ENCODE data around the gene DSE.

The DSE gene

GRCh38 chr6:116386581-116387299 is 16.0 kb downstream of the DSE start:
- DNase-seq, result no peak

DNA sequence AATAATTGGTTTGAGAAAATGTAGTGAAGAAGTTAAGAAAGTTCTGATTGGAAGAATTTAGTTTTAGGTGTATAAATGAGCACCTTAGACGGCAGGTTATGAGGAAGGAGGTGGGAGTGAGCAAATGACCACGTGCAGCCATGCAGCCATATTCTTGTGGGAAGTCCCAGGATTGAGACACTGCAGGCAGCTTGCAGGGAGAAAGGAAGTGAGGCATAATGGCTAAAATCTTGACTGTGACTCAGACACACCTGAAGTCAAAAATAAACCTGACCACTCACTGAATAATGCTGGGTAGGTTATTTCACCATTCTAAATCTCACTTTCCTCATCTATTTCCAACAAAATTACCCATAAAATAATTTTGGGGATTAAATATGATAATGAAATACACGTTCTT is 16.6 kb downstream of the DSE start:
- no peak for DNase-seq

DNA sequence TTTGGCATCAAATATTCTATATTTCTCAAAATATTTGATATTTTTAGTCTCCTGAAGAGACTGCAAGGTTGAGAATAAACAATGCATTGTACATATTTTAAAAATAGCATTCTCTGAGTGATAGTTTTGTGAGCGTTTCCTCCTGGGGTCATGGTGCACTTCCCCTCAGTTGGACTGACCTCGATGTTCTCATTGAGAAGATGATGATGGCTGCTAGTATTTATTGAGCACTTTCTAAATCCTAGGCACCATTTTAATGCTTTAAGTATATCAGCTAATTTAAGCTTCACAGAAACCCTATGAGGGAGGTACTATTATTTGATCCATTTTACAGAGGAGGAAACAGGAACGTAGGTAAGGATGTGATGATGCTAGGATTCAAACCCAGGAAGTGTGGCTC is 18.2 kb downstream of the DSE start:
- DNase-seq, result no peak

DNA sequence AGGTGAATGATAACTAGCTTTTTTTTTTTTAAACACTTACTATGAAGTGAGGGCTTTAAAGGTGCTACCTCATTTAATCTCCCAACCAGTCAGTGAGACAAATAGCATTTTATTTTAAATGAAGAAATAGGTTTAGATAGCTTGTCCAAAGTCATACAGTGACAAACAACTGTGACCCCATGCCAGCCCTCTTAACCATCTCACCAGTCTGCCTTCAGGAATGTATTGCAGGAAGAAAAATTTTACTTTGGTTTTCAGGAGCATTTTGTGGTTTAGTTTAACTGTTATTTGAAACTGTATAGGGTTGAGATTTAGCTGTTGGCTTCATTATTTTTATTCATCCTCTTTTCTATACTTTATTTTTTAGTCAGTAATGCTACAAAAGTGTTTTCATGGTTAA is 18.6 kb downstream of the DSE start:
- DNase-seq, result no peak

DNA sequence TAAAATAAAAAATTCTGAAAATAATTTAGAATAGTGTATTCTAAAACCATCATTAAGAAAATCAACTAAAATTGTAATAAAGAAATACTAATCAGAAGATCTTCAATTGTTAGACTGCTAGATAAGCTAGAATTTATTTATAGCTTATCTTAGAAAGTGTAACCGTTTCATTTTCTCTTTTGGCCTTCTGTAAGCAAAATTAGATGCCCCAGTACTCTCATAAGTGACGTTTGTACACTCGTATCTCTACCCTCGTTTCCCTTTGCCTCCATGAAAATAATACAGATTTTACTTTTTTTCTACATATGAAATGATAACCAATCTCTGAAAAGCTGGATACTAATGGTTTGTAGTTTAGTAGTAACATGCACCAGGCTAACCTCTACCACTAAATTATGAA is 19.8 kb downstream of the DSE start:
- DNase-seq, result no peak

- no peak for DNase-seq
Measured at GRCh38 chr6:116392132-116393013, 21.6 kb downstream of the DSE start.

DNA sequence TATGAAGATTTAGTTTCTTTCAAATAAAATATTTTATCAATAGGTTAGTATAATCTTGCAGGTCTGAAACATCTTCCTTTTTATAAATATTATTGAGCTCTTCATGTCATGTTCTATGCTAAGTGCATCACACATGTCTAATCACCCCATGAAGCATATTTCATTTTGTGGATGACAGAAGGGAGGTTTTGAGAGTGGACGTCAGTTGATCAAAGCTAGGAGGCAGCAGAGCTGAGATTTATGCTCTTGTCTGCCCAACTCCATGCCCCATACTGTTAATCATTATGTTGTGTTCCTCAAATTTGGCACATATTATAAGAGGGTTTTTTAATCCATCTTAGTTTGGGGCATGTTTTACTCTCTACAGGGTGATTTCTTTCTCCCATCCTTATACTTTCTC is 22.7 kb downstream of the DSE start:
- DNase-seq, result no peak

GRCh38 chr6:116395647-116396046 is 24.9 kb downstream of the DSE start:
- DNase-seq, result no peak

DNA sequence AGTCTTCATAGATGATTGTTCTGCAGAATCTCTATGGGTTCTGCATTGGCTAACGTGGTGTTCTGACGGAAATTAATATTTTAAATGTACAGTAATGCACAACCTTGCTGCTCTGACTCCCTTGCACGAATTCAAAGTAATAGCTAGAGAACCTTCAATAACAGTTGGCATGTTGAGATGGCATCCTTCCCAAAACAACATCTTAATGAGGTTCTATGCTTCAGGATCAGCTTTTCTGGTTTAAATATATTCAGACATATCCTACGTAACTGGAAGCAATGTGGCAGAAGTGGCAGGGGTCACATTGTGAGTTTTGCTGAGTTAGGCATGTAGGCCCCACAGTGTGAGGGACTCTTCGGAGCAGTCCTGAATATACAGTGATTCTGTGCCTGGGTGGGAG is 25.7 kb downstream of the DSE start:
- DNase-seq, result no peak

- no peak for DNase-seq
Measured at GRCh38 chr6:116397914-116398313, 27.2 kb downstream of the DSE start.

DNA sequence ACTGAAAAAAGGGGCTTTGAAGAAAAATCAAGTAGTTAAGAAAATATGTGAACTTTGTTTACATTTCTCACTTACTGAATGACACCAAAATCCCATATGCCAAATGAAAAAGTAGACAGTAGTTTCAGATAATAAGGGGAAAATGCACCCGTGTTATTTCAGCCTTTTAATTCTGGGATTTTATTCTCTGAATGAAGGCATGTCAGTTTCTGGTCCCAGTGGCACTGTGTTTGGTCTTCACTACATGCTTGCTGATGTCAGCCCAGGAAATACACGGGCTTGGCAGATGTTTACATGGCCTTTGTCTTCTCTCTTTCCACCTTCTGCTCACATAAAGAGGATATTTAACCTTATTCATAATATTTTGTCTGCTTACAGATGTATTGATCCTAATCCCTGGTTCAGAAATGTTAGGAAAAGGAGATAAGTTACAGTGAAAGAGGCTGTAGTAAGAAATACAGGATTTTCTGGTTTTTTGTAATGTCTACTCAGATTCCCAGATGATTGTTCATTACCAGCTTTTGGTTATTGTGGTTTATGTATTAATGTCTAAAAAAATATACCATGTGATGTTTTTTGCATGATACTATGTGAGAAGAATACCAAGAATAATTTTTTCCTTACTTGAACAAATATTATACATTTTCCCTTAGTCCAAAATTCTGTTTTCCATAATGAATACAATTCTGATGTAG is 27.7 kb downstream of the DSE start:
- no peak for DNase-seq

GRCh38 chr6:116399287-116399686 is 28.5 kb downstream of the DSE start:
- no peak for DNase-seq

DNA sequence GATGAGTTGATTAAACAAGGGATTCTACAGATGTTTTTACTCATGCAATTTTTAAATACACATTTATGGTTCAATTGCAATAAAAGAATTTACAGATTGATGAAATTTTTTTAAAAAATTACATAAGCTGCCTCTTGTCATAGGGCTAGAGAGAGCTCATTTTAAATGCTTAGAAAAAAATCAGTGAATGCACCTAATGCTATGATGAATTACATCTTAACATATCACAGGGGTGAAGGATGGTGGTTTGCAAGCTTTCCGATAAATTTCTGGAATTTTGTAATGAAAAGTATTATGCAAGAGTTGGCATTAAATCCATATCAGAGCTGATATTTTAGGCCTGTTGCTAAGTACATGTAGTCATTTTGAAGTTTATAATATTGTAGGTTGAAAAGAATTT is 29.6 kb downstream of the DSE start:
- no peak for DNase-seq

GRCh38 chr6:116402108-116402937 is 31.6 kb downstream of the DSE start:
- DNase-seq, result no peak

GRCh38 chr6:116403205-116403604 is 32.5 kb downstream of the DSE start:
- no peak for DNase-seq

DNA sequence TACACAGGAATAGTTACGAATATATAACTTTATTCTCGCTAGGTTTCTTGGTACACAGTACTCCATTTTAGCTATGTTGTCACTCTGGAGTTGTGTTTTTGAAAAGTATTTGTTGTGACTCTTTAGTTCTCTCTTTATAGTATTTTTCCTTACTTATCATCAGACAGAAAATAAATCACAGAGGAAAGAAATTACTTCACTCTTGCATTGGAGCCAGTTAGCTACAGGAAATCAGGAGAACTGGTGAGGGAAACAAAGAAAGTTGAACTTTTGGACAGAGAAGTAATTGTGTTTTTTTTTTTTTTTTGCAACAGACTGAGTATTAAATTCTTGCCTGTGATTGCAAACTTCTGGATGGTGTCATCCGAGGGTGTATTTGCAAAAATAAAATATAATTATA is 33.9 kb downstream of the DSE start:
- no peak for DNase-seq

- peak in 2 of 56 donors; percentile 8 to 20 for DNase-seq
Measured at GRCh38 chr6:116405138-116405537, 34.4 kb downstream of the DSE start.

DNA sequence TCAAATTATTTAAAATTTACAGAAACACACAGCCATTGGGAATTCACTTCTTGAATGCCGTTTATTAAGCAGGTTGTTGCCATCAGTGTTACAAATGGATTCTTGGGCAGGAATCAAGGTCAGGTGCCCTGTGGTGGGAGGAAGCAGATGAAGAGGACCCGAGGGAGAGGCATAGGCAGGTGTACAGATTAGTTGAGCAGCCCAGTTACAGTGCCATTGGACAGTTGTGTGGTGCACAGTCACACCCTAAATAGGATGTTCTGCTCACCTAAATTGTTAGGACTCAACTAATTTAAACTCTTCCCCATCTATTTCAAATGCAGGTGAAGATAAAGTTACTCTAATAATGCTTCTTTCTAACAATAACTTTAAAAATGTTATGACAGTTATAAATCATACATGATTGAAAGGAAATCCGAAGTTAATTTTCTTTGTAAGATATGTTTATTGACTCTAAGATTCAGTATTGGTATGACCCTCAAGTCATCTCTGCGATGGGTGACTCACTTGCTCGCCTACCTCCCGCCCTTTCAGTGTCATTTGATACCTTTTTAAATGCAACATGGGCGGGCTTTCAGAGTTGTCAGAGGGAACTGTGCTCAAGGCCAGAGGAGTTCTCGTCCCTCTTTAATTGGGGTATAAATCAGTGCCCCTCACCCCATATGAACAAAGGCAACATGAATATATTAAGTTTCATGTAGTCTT is 35.1 kb downstream of the DSE start:
- DNase-seq, result no peak

DNA sequence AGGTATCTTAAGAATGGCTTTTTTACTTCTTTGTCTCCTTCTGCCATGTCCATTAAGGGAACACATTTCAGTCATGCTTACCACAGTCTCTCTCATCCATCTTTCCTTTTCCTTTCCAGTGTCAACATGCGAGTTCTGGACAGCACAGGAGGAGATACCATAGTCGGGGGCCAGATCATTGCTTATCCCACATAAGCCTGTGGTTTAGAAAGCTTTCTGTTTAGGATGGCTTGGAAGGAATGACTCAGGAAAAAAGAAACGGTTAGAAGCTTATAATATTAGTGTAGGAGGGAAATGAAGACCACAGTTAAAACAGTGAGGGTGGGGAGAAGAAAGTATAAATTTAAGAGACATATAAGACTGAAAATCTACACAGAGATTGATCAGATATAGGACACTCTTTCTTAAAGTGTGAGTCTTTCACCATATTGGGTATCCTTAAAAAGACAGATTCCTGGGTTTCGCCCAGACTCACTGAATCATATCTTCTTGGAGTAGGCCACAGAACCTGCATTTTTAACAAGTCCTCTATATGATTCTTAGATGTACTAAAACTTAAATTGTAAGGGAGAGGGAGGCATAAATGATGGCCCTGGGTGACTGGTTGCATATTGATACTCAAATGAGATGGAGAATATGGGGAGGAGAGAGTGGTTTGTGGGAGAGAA is 36.1 kb downstream of the DSE start:
- no peak for DNase-seq

- no peak for DNase-seq
Measured at GRCh38 chr6:116408491-116408890, 37.7 kb downstream of the DSE start.
